OCI-M2 (cell line): ENCODE measurements around the gene SRP72.
"Not testable (repeated sequence)": the region's sequence is repeated elsewhere in the genome, so short reads cannot be mapped to it uniquely, and the experiment has no call there.

ENCODE experiments used
- DNase-seq: peaks from one replicate; lab custom pipeline; 2025; ENCODE audit not compliant: unreplicated experiment; lab: John Stamatoyannopoulos, UW

SRP72 gene

DNA sequence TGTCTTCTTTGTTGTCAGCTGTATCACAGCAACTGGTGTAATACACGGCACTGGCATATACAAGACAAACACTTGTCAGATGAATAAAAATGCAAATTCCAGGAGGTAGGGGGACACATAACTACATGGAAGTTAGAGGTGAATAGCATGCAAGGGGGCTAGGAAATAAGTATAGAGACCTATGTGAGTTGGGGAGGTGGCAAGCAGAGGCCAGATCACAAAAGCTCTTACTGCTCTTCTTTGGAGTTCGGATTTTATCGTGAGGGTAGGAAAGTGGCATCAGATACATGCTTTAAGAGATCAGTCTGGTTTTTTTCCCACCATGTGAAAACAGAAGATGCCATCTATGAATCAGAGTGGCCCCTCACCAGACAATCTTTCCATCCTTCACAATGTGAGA is 2.8 kb upstream of the SRP72 start:
- DNase-seq: no peak

DNA sequence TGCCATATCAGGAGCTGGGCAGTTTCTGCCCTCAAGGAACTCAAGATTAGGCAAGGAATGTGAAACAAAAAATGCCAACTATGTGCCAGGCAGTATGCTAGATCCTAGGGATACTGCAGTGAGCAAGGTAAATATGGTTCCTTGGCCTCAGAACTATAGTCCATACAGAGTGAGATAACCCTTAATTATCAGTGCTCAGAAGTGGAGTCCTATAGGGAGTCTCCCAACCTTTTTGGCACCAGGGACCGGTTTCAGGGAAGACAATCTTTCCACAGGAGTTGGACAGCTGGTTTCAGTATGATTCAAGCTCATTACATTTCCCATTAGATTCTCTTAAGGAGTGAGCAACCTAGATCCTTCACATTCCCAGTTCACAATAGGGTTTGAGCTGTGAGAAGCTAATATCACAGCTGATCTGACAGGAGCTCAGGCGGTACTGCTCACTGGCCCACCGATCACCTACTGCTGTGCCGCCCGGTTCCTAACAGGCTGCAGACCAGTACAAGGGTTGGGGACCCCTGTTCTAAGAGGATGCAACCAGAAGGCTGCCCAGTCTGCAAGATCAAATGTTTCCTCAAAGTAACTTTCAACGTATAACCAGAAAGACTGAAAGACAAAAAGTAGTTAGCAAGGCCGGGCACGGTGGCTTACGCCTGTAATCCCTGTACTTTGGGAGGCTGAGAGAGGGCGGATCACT is 1.7 kb upstream of the SRP72 start:
- no peak for DNase-seq

- DNase-seq: not testable (repeated sequence)
Observed at GRCh38 chr4:56466296-56466761, 1.1 kb upstream of the SRP72 start.

- no peak for DNase-seq
Observed at GRCh38 chr4:56466910-56467283, 520 bp upstream of the SRP72 start.

GRCh38 chr4:56468097-56468422 is 643 bp downstream of the SRP72 start:
- no peak for DNase-seq

DNA sequence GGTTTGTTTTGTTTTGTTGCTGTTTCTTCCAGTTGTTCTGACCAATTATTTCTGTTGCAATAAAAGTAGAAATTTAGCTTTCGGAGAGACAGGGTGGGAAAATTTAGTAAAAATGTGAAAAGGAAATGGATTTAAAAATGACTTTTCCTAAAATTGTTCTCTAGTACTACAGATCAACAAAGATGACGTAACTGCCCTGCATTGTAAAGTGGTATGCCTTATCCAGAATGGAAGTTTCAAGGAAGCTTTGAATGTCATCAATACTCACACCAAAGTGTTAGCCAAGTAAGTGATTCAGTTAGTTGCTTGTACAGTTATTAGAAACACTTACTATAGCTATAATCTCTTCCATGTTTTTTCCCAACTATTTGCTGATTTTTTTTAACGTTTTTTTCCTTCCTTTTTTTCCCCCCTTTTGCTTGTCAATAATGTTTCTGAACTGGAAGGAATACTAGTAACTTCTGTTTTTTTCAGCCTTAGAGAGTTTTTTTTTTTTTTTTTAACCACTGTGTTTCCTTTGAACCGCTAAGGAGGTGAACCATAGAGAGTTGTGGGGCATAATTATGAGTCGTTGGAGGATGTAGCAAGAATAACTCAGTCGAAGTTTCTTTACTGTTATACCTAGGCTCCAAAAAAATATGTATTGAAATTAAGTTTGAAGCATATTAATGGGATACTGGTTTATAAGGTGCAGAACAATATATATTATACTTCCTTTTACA is 2.2 kb downstream of the SRP72 start:
- DNase-seq: no peak

DNA sequence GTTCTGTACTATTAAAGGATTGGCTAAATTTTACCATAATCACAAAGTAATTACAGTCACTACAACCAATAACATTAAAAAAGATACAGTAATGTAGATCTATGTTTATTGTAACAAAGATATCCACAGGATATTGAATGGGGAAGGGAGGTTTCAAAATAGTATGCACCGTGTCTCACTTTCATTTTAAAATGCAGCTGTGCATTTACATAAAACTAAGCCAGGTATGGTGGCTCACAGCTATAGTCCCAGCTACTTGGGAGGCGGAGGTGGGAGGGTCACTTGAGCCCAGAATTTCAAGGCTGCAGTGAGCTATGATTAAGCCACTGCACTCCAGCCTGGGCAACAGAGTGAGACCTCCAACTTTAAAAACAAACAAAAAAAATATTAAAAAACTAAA is 8.5 kb downstream of the SRP72 start:
- DNase-seq: no peak

DNA sequence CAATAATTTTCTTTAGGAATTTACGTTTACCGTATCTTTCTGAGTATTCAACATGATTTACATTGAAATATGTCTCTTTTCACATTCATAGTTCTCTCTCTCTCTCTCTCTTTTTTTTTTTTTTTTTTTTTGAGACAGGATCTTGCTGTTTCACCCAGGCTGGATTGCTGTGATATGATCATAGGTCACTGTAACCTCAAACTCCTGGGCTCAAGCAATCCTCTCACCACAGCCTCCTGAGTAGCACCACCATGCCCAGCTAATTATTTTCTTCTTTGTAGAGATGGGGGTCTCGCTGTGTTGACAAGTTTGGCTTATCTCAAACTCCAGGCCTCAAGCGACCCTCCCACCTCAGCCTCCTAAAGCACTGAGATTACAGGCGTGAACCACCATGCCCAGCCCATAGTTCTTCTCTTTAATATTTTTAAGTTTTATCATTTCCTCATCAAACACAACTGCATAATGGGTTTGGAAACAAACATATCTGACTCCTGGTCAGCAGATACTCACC is 9.8 kb downstream of the SRP72 start:
- DNase-seq: no peak

GRCh38 chr4:56480691-56481090 is 13.3 kb downstream of the SRP72 start:
- no peak for DNase-seq

DNA sequence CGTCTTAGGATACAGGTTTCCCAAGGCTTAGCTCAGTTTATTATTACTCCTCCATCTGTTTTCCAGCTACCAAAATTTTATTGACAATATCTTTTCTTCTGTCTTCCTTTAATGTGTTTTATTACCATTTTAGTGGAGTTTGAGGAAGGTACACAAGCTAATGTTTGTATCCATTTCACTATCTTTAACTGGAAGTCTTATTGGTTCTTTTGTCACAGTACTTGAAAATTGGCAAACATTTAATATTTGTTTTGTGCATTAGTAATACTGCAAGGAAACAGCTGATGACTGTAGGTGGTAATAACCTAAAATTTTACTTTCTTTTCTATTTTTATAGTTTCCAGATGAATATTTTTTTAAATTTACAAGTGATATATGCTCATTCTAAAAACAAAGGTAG is 28.8 kb downstream of the SRP72 start:
- DNase-seq: no peak

DNA sequence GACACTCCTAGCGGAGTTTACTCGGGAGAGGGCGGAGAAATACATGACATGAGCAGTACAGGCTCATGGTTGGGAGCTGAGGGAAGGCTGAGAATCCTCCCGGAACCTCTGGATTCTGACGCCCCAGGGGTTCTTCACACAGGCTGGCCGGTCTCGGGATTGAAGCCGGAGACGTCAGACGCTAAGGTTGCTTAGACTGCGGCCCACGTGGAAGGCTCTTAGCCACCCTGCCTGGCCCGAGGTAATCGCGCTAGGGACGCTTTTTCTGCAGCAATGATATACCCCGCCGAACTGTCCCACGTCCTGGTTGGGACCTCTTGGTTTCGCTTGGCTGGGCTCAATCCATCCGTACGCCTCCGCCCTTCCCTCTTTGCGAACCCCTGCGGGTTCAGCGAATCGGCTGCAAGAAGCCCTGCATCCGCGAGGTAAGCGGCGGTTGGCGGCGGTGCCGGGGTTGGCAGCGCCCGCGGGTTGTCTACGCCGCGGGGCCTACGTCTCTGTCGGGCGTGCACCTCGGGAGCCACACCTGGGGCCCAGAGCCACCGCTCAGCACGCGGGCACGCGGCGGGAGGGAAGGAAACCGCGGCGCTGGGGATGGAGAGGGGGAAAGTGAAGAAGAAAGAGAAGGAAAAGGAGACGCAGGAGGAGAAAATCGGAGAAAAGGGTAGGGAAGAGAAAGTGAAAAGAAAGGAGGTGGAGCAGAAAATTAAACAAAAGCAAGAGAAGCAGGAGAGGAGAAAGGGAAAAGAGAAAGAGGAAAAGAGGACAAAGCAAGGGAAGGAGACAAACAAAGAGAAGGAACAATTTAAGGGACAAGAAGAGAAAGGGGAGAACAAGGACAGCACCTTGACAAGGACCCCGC is 38.1 kb downstream of the SRP72 start, which contains the start of gene ARL9:
ARL9 (plus strand) TSS at position 523 of the 862 bp plus-strand sequence; CDS start at position 595, 72 bp downstream.
- no peak for DNase-seq

- no peak for DNase-seq
Observed at GRCh38 chr4:56511098-56511497, 43.7 kb downstream of the SRP72 start.

GRCh38 chr4:56512166-56512565 is 44.7 kb downstream of the SRP72 start:
- no peak for DNase-seq

GRCh38 chr4:56513517-56513916 is 46.1 kb downstream of the SRP72 start:
- DNase-seq: no peak

DNA sequence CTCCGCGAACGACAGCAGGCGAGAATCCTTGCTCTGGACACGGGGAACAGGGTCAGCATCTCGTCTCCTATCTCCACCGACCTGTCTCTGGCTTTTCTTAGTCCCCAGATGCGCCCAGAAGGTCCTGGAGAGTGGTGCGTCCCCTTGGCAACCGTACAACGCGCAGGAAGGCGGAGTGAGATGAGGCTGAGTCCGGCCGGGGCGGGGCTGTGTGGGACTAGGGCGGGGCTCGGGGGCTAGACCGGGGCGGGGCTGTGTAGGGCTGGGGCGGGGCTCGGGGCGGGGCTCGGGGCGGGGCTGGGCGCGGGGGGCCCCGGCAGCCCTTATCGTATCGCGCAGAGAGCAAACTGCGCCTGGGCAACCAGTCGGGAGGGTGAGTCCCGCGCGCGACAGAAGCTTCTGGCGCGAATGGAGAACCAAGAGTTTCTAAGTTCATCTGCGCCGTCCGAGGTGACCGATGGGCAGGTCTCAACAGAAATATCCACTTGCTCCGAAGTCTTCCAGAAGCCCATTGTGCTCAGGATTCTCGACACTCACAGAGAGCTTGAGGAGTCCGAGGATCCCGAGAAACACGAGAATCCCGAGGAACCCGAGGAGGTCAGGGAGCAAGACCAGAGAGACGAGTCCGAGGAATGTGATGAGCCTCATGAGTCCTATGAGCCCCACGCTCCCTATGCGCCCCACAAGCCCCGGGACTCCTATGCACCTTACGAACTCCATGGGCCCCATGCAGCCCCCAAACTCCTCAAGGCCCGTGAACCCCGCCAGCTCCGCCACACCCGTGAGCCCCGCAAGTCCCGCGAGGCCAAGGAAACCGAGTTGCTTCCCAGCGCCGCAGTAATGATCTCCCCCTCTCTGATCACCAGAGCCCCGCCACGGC is 63.1 kb downstream of the SRP72 start:
- no peak for DNase-seq

- DNase-seq: no peak
Observed at GRCh38 chr4:56531149-56531770, 63.8 kb downstream of the SRP72 start.

DNA sequence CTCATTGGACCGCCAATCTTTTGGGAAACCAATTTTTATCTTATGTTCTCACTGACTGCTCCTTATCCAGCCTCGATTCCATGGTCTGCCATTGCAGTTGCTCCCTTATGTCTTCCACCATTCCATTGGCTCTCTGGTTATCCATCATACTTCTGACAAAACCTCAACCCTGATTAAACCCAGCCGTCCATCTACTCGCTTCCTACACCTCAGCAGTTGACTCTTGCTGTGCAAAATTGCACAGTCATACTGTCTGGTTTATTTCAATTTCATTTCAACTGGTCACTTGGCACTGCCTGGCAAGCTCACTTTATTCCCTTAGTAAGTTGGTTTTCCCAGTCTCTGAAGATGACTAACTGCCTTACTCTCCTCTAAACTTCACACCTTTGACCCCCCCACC is 64.4 kb downstream of the SRP72 start:
- no peak for DNase-seq

GRCh38 chr4:56532239-56532638 is 64.8 kb downstream of the SRP72 start:
- no peak for DNase-seq

DNA sequence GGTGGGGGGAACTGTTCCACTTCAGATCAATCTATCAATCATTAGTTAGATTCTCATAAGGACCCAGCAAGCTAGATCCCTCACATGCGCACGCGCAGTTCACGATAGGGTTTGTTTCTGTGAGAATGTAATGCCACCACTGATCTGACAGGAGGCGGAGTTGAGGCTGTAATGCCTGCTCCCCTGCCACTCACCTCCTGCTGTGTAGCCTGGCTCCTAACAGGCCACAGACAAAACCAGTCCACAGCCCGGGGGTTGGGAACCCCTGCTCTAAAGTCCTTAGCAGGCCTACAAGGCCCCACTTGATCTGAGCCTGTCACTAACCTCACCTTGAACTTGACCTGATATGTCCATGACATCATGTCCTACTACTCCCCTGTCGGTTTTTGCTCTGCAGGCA is 68.5 kb downstream of the SRP72 start:
- no peak for DNase-seq

DNA sequence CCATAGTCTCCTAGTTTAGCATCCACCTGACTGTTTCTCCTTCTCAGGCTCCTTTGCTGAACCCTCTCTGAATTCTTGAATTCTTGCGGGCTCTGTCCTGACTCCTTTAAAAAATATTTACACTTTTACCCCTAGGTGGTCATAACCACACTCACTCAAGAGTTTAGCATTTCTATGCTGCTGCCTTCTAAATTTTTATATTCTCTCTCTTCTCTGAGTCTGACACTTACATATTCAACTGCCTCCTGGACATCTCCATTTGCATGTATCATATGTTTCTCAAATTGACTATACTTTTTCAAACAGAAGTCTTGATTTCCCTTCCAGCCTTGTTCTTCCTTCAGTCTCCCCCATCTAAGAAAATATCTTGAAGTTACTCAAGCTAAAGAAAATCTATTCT is 69.7 kb downstream of the SRP72 start:
- DNase-seq: no peak
